CD4-positive, alpha-beta T cell (primary cell): ENCODE results near the gene RAB5B. TPM values are rescaled to one million over a fixed set of nuclear protein-coding genes. Genes with fewer than 3 reads are reported as not detected.

Experiments
- ATAC-seq: fragments of 200-7000 bp; cut with Tn5 transposase; one replicate; pipeline ENCODE4 v1.10.0; 2022; ENCODE audit warnings: mild to moderate bottlenecking; ENCODE audit not compliant: poor library complexity
- CTCF ChIA-PET: fragments of 350-600 bp; sonication (Branson Sonifier 250); formaldehyde crosslinking; loops from one replicate; lab custom pipeline; 2021; ENCODE audit warnings: antibody characterized with exemption, inconsistent platforms; lab: Charles Lee
- POLR2A ChIA-PET: fragments of 350-600 bp; sonication (Branson Sonifier 250); formaldehyde crosslinking; loops from one replicate; lab custom pipeline; 2021; ENCODE audit warnings: antibody characterized with exemption, inconsistent platforms; lab: Charles Lee
- DNase-seq, 14 experiments: peaks; one replicate each; pipeline ENCODE4 v3.0.0-alpha.2; 2013 to 2020; ENCODE audit warnings: mixed read lengths in 2 of 14
- H3K27ac ChIP-seq, 2 donors: one replicate each; pipeline versions ENCODE4 v1.5.1 to v1.7.0; 2013; ENCODE audit warnings: low read length in 2 of 2, low read depth in 1 of 2, mild to moderate bottlenecking in 1 of 2
- H3K27me3 ChIP-seq, 2 experiments: 1 replicate in 1 of 2; 2 replicates in 1 of 2; pipeline versions ENCODE4 v1.6.1 to v1.7.0; 2013; ENCODE audit warnings: low read length in 2 of 2, control low read depth in 1 of 2, mild to moderate bottlenecking in 1 of 2, moderate library complexity in 1 of 2; ENCODE audit not compliant: insufficient read depth in 2 of 2, control insufficient read depth in 1 of 2
- H3K36me3 ChIP-seq: one replicate; pipeline ENCODE4 v1.6.1; 2013; ENCODE audit warnings: low read length, control low read depth; ENCODE audit not compliant: insufficient read depth
- H3K4me1 ChIP-seq: one replicate; pipeline ENCODE4 v1.6.1; 2013; ENCODE audit warnings: low read length, control low read depth; ENCODE audit not compliant: insufficient read depth
- H3K4me3 ChIP-seq: one replicate; pipeline ENCODE4 v1.5.1; 2013; ENCODE audit warnings: mild to moderate bottlenecking, low read length, moderate library complexity
- H3K9me3 ChIP-seq, 2 experiments: 1 replicate in 1 of 2; 2 replicates in 1 of 2; pipeline versions ENCODE4 v1.6.1 to v1.7.0; 2013; ENCODE audit warnings: low read length in 2 of 2, mild to moderate bottlenecking in 2 of 2, control low read depth in 1 of 2, moderate library complexity in 1 of 2; ENCODE audit not compliant: control insufficient read depth in 1 of 2, insufficient read depth in 1 of 2
- H3K27ac Mint-ChIP-seq: one replicate; pipeline ENCODE4 v1.8.0; 2020; ENCODE audit warnings: mixed read lengths
- H3K27me3 Mint-ChIP-seq: one replicate; pipeline ENCODE4 v1.8.0; 2021; ENCODE audit warnings: mixed read lengths
- H3K36me3 Mint-ChIP-seq: one replicate; pipeline ENCODE4 v1.8.0; 2021; ENCODE audit warnings: low read depth, mixed read lengths
- H3K4me1 Mint-ChIP-seq: one replicate; pipeline ENCODE4 v1.8.0; 2021; ENCODE audit warnings: low read depth, mixed read lengths
- H3K4me3 Mint-ChIP-seq: one replicate; pipeline ENCODE4 v1.8.0; 2020; ENCODE audit warnings: mild to moderate bottlenecking, mixed read lengths
- H3K9me3 Mint-ChIP-seq: one replicate; pipeline ENCODE4 v1.8.0; 2020; ENCODE audit warnings: mixed read lengths
- intact Hi-C, 2 experiments: fragments of 100-400 bp; cut with DNase I in 1 of 2; cut with micrococcal nuclease in 1 of 2; formaldehyde crosslinking; loops; one replicate each; pipeline versions ENCODE4 v1.15.1 to v1.9.0; 2023 to 2025; cut with DNase I, micrococcal nuclease
- total RNA-seq, 174 experiments: library from RNA in 2 of 174; stranded (reverse) in 2 of 174; gene quantifications; one replicate each; pipeline ENCODE4 v1.2.3 and lab custom pipeline; 2021 to 2026
- TF ChIP-seq, protein P1 (sequence below): fragments of 200-600 bp; IDR thresholded peaks from one replicate; pipeline ENCODE4 v1.8.0; 2022; ENCODE audit warnings: antibody characterized with exemption, mild to moderate bottlenecking

RAB5B gene
- total RNA-seq, 2 experiments from 2014 or later: 21.6 to 27.4 TPM

DNA sequence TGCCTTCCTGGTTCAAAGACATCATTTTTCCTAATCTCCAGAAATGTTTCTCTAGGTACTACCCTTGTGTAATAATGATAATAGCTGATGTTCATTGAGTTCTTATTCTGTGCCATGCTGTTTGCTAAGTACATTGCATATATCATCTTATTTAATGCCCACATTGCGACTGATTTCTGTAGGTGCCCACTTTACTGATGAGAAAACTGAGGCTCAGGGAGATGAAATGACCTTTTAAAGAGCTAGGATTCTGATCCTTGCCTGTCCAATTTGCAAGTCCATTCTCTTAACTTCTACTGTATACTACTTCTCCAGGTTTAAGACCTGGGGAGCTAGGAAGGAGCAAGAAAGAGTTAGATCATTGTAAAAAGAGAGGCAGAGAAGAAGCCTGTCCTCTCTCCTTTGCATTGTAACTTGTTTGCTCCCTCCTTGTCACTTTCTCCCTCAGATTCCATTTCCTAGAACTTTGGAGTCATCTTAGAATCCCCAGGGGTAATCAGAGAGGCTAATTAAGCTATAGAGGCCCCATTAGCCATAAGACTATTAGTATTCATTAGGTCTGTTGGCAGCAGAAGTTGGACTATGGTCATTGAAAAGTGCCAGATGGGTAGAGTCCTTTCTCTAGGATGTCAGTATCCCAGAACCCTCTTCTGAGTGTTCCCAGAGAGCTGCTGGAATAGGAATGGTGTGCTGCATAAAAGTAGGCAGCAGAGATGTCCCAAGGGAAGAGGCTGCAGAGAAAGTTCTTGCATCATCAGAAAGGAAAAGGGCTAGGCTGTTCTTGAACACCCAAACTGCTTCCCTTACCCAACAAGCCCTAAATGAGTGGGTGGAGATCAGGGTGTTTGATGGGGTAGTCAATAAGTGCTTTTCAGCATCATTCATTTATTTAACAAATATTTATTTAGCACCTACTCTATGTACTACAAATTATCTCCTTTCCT is 39.8 kb upstream of the RAB5B start:
- Mint-ChIP-seq H3K4me3 (peak overlapping the region; percentile 99), H3K4me1 (peaks cover 69% of the 10 kb centered on the region), H3K36me3 (peaks cover 93% of the 10 kb centered on the region), H3K27ac (peak overlapping the region; percentile 97), H3K27me3 (no peaks in the 10 kb centered on the region), H3K9me3 (no peaks in the 10 kb centered on the region)
- H3K9me3 ChIP-seq: no peaks in the 10 kb centered on the region
- peaks cover 68% of the 10 kb centered on the region for H3K36me3 ChIP-seq
- no peaks in the 10 kb centered on the region for H3K27me3 ChIP-seq
- H3K27ac ChIP-seq: peak overlapping the region; percentile 81 to 93
- H3K4me1 ChIP-seq: peaks cover 79% of the 10 kb centered on the region
- ATAC-seq (no peak), DNase-seq (no peak)
- CTCF ChIA-PET: interaction anchor here (0.8 to 6.6 kb wide), 4 partner anchors 20 to 196 kb away, joined by 3 to 31 read pairs (median 3); no protein-coding TSS in a partner anchor
- TF ChIP-seq, protein P1, sequence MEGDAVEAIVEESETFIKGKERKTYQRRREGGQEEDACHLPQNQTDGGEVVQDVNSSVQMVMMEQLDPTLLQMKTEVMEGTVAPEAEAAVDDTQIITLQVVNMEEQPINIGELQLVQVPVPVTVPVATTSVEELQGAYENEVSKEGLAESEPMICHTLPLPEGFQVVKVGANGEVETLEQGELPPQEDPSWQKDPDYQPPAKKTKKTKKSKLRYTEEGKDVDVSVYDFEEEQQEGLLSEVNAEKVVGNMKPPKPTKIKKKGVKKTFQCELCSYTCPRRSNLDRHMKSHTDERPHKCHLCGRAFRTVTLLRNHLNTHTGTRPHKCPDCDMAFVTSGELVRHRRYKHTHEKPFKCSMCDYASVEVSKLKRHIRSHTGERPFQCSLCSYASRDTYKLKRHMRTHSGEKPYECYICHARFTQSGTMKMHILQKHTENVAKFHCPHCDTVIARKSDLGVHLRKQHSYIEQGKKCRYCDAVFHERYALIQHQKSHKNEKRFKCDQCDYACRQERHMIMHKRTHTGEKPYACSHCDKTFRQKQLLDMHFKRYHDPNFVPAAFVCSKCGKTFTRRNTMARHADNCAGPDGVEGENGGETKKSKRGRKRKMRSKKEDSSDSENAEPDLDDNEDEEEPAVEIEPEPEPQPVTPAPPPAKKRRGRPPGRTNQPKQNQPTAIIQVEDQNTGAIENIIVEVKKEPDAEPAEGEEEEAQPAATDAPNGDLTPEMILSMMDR: no peak
- peak overlapping the region; percentile 98 for H3K4me3 ChIP-seq
- POLR2A ChIA-PET: interaction anchor here (0.7 to 18.6 kb wide), 15 partner anchors 8 to 204 kb away, joined by 3 to 251 read pairs (median 7); partner anchors contain the start of genes DNAJC14, ORMDL2, RAB5B and SARNP
- intact Hi-C loops: loop anchor here in 1 of 2 experiments (5.0 kb wide), 1 partner anchor 108 kb away; the partner anchor contains the start of gene RPS26

DNA sequence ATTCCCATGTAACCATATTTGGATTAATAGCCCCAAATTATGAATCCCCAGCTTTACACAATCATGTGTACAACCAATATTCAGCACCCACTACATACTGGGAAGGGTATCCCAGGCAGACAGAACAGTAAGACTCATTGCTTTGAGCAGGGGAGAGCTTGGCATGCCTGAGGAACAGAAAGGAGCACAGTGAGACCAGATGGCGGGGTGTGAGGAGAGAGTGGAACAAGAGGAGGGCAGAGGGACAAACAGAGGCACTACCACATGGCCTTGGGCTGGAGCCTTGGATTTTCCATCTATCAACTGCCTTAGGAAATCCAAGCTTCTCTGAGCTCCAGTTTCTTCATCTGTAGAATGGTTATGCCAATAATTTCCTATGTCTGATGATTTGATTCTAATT is 39.1 kb upstream of the RAB5B start:
- Mint-ChIP-seq H3K9me3 (no peaks in the 10 kb centered on the region), H3K27me3 (no peaks in the 10 kb centered on the region), H3K4me1 (peaks cover 69% of the 10 kb centered on the region), H3K36me3 (peaks cover 93% of the 10 kb centered on the region), H3K27ac (peak overlapping the region; percentile 97), H3K4me3 (peak overlapping the region; percentile 99)
- Histone ChIP-seq H3K9me3 (no peaks in the 10 kb centered on the region), H3K4me1 (peaks cover 80% of the 10 kb centered on the region), H3K27me3 (no peaks in the 10 kb centered on the region), H3K27ac (peak overlapping the region; percentile 70 to 81), H3K36me3 (peaks cover 75% of the 10 kb centered on the region), H3K4me3 (peak overlapping the region; percentile 98)
- TF ChIP-seq, protein P1: no peak
- DNase-seq: no peak
- POLR2A ChIA-PET: interaction anchor here (0.8 to 18.6 kb wide), 8 partner anchors 12 to 116 kb away, joined by 3 to 251 read pairs (median 28); partner anchors contain the start of genes DNAJC14, ORMDL2, RAB5B and SARNP
- CTCF ChIA-PET: interaction anchor here (0.6 to 6.6 kb wide), 6 partner anchors 8 to 210 kb away, joined by 3 to 31 read pairs (median 4); partner anchors contain the start of gene PYM1
- no peak for ATAC-seq
- intact Hi-C loops: loop anchor here in 1 of 2 experiments (5.0 kb wide), 1 partner anchor 108 kb away; the partner anchor contains the start of gene RPS26

DNA sequence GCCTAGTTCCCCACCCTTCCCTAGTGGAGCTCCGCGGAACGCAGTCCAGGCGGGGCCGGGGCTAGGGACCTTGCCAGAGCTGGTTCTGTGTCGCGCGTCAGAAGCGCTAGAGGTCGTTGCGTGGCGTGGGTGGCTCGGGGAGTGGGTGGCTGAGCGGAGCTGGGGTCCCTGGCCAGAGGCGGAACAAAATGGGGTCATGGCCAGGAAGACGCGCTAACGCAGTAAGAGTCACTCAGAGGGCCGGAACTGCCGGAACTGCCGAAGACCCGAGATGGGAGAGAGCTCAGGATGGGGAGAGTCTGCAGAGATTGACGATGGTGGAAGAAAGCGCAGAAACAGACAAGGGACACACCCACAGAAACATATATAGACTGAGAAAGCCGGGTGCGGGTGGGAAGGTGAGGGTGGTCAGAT is 38.1 kb upstream of the RAB5B start:
- Mint-ChIP-seq H3K4me3 (peak overlapping the region; percentile 99), H3K4me1 (peaks cover 74% of the 10 kb centered on the region), H3K27me3 (no peaks in the 10 kb centered on the region), H3K9me3 (no peaks in the 10 kb centered on the region), H3K27ac (peak overlapping the region; percentile 97), H3K36me3 (peaks cover 93% of the 10 kb centered on the region)
- Histone ChIP-seq H3K27me3 (no peaks in the 10 kb centered on the region), H3K4me3 (peak overlapping the region; percentile 98), H3K36me3 (peaks cover 85% of the 10 kb centered on the region), H3K27ac (peak overlapping the region; percentile 70 to 81), H3K4me1 (peaks cover 87% of the 10 kb centered on the region), H3K9me3 (no peaks in the 10 kb centered on the region)
- TF ChIP-seq, protein P1: no peak
- intact Hi-C loops: no loop called here
- ATAC-seq: peak; percentile 13
- peak in 7 of 14 experiments; percentile 24 to 59 (median 48) for DNase-seq
- CTCF ChIA-PET: interaction anchor here (0.7 to 6.6 kb wide), 10 partner anchors 9 to 211 kb away, joined by 3 to 31 read pairs (median 4); partner anchors contain the start of genes DNAJC14, PYM1 and RAB5B
- POLR2A ChIA-PET: interaction anchor here (0.8 to 18.6 kb wide), 13 partner anchors 9 to 206 kb away, joined by 3 to 251 read pairs (median 14); partner anchors contain the start of genes CD63, DNAJC14, ORMDL2 and PYM1
